D341Med (cell line): ENCODE results near the gene STEAP3.

ENCODE experiments used
- DNase-seq: peaks from one replicate; pipeline ENCODE4 v3.0.0; 2012; ENCODE audit warnings: low spot score

STEAP3 gene

GRCh38 chr2:119198240-119198840 is 25.3 kb upstream of the STEAP3 start:
- DNase-seq, result no peak

- no peak for DNase-seq
Observed at GRCh38 chr2:119201815-119202214, 21.8 kb upstream of the STEAP3 start.

DNA sequence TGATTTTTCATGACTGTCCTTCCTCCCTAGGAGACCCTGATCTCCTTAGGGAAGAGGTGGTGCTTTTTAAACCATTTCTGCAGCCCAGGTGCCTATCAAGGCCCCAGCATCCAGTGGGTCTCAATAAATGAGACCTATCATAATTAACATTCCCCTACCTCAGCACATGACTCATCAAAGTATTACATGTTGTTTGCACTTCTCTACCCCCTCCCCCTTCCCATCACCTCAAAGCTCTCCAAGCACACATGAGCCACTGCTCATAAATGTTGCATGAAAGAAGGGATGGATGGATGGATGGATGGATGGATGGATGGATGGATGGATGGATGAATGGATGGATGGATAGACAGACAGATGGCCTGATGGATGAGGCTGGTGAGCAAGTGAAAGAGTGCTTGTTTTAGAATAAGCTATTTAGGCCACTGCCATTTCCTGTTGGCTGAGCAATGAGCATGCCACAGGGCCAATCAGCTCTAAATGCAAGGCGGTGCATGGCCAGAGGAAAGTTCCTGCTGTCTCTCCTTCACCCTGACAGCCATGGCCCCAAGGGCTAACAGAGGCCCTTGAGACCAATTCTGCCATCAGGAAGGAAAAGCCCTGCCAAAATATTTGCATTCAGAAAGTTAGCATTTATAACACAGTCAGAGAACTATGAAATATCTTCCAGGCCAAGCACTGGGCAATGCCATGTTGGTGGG is 20.9 kb upstream of the STEAP3 start:
- no peak for DNase-seq

- DNase-seq, result no peak
Observed at GRCh38 chr2:119204525-119204924, 19.1 kb upstream of the STEAP3 start.

DNA sequence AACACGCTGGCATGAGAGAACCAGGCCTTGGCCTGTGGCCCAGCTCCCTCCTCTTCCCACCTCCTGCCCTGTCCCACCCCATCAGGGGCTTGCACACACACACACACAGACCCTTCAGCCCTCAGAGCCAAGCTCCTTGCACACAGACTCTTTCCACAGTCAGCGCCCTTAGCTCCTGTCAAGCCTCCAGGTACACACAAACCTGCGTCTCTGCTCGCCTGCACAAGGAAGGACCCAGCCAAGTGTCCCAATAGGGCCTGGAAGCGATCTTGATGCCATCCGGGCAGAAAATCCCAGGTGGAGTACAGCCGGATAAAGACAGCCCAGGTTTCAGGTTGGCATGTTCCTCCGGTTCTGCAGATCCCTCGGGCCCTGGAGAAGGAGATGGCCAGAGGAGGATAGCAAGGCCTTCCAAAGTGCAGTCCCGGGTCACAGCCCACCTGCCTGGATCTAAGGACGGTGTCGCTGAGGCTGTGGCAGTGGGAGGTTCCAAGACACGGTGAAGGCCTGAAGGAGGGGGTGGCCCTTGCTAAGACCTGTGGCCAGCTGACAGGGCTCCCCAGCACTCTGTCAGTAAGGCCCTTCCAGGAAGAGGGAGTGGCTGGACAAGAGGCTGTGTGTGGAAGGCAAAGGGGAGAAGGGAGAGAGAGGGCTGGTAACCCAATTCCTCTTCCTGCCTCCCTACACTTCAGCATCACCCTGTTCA is 18.5 kb upstream of the STEAP3 start:
- DNase-seq, result no peak

- no peak for DNase-seq
Observed at GRCh38 chr2:119206201-119206600, 17.4 kb upstream of the STEAP3 start.

GRCh38 chr2:119207447-119207846 is 16.2 kb upstream of the STEAP3 start:
- DNase-seq, result no peak

- no peak for DNase-seq
Observed at GRCh38 chr2:119208791-119209203, 14.8 kb upstream of the STEAP3 start.

- DNase-seq, result no peak
Observed at GRCh38 chr2:119212139-119212800, 11.4 kb upstream of the STEAP3 start.

GRCh38 chr2:119214453-119215037 is 9.1 kb upstream of the STEAP3 start:
- DNase-seq, result no peak

DNA sequence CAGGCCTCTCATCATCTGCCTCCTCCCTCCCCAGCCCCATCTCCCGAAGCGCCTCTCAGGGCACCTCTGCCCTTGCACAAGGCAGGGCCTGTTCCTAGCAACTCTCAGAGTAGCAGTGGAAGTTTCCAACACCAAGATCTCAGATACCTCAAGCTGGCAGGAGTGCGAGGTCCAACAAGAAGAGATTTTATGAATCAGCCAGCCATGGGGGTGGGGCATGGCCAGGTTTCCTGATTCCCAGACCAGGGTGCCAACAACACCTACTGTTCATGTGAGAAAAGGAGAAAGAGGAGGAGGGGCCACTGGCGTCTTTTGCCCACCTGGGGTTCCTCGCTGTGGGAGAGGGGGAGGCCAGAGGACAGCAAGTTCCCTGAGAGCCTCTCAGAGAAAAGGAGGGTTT is 6.6 kb upstream of the STEAP3 start:
- DNase-seq, result no peak

DNA sequence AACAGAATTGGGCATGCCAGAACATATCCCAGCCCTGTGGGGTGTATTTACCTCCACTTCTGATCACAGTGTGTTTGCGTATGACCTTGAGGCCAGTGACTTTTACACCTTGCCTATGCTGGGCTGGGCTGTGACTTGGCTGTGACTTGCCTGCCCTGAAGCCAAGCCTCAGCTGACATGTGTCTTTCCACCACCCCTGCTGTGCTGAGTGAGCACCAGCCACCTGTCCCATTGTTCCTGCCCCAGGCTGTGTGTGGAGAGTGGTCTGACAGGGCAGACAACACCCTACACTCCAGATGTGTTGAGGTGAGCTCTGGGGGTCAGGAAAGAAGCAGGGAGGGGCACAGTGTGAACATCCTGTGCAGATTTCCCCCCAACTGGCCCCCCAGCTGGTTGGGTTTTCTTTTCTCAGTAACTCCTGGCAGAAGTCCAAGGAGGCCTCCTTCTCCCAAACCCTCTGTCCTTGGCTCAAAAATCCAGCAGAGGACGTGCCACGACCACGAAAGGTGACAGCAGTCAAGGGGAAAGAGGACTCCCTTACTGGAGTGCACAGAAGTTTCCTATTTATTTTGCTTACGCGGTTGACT is 5.1 kb upstream of the STEAP3 start:
- peak; percentile 51 for DNase-seq

GRCh38 chr2:119219873-119220272 is 3.8 kb upstream of the STEAP3 start:
- no peak for DNase-seq

DNA sequence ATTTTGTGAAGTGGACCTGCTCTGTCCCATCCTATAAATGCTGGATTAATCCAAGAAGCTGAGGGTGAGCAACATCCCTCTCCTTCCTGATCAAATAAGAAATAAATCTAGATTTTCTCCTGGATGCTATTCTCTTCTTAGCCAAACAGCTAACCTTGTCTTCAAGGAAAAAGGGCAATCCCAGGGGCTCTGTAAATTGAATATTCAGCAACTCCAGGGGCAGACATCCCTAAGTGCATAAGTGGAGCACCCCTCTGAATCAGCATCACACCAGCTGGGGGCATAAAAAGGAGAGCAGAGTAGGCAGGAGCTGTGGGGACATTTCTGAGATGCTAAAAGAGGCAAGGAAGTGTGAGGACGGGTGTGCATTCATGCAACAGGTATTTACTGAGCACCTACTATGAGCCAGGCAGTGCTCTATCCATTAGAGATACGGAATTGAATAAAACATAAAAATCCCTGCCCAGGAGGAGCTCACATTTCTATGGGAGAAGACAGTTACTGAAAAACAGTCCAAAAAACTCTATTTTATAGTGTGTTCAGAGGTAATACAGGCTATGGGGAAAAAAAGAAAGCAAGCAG is 2.8 kb upstream of the STEAP3 start:
- no peak for DNase-seq

DNA sequence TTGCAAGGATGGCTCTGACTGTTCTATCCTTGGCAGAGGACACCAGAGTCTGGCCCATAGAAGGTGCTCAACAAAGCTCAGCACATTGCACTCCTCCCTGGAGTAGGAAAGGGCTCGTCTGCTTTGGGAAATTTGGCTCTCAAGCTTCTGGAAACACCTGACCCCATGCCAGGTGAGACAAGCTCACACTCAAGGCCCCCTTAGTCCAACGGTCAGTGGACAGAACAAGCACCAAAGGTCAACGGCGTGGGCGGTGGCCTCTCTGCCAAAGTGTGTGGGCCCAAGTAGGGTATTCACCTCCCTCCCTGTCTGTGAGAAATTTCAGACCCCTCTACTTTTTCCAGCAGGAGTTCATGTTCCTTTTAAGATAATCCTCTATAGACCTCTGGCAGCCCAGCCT is 2.0 kb upstream of the STEAP3 start:
- DNase-seq, result no peak

DNA sequence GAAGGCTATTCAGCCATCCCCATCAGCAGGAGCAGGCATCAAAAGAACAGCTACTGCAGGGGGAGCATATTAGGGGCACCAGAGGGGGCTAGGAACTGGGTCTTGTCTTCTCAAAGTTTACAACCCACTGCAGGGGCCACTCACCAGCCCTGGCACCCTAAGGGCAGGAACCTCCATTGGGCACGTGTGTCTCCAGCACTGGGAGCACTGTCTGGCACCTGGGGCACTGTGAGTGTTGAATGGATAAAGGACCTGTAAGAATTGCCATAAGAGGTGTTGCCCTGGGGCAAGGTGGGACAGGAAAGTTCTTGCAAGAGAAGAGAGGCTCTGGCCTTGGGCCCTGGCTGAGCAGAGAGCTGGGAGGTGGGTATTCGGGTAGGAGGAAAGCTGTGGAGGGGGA is 1.4 kb upstream of the STEAP3 start:
- no peak for DNase-seq

GRCh38 chr2:119222863-119223520 is 642 bp upstream of the STEAP3 start:
- no peak for DNase-seq

- DNase-seq, result no peak
Observed at GRCh38 chr2:119224391-119225104, 914 bp downstream of the STEAP3 start.

DNA sequence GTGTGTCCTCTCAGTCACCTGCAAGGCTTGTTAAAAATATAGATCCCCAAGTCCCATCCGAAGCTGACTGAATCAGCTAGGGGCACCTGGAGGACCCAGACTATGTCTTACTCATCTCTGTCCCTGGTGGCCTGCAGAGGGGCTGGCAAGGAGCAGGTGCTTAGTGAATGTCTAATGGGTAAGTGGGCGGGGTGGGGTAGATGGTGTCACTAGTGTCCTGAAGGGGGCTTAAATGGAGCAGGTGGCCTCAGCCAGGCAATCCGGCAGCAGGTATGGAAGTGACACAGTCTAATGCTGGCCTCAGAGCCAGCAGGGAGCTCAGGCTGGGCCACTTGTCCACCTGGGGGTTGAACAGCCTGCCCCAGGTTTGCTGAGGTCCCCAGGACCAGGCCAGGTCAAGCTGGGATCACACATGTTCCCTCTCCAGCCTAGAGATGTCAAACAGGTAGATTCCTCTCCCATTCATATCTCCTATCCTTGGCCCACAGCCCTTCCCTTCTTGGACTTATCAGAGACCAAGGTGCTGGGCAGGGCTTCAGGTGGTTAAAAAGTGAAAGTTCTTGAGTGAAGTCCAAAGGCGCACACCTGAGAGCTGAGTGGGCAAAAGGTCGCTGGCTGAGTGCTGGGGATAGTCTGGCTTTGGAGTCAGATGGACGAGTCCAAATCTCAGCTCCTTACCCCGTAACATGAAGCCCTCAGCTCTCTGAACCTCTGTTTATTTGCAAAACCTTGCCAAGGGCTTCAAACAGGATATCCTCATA is 1.7 kb downstream of the STEAP3 start:
- no peak for DNase-seq

- DNase-seq, result no peak
Observed at GRCh38 chr2:119225926-119226325, 2.3 kb downstream of the STEAP3 start.
